Activated T-cell treated with anti-CD3 and anti-CD28 coated beads, Interleukin-2, amount 50 U/mL, for 1 hour (primary cell): Measurements from ENCODE around the gene SLC16A4.
"Not testable (repeated sequence)": the region's sequence is repeated elsewhere in the genome, so short reads cannot be mapped to it uniquely, and the experiment has no call there.

Source experiments
- DNase-seq: peaks from one replicate; pipeline ENCODE4 v3.0.0-alpha.2; 2020

Gene SLC16A4

DNA sequence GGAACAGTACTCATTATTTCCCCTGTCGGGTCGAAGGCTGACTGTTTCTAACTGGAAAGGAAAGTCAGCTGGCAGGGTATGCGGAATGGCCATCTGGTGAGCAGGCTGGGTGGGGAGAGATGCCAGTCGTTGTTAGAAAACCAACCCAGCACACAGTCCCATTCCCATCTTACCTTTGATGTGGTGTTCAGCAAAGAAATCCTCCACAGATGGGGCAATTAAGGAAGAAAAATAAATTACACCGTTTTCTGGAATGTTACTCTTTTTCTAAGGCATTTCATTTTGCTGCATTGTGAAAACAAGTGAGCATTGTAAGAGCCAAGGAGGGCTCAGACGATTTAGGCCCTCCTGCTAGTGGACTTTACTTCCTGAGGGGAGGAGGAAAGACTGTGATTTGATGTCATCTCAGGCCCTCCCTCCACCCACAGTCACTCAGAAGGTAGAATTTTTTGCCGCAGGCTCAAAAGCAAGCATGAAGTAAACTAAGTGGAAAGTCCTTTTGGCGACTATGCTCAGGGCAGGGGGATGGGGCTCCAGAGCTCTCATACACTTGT lies at the start of gene SLC16A4:
Gene SLC16A4, minus strand, starts transcription at position 335 of the 554 bp plus-strand sequence. CDS start 1,703 bp downstream, outside the sequence.
- no peak for DNase-seq

DNA sequence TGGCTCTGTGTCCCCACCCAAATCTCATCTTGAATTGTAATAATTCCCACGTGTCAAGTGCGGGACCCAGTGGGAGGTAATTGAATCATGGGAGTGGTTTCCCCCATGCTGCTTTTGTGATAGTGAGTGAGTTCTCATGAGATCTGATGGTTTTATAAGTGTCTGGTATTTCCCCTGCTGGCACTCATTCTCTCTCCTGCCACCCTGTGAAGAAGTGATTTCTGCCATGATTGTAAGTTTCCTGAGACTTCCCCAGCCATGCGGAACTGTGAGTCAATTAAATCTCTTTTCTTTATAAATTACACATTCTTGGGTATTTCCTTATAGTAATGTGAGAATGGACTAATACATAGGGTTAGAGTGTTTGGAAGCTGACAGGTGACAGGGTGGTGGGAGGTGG lies 49.0 kb upstream of the SLC16A4 start:
- not testable (repeated sequence) for DNase-seq

DNA sequence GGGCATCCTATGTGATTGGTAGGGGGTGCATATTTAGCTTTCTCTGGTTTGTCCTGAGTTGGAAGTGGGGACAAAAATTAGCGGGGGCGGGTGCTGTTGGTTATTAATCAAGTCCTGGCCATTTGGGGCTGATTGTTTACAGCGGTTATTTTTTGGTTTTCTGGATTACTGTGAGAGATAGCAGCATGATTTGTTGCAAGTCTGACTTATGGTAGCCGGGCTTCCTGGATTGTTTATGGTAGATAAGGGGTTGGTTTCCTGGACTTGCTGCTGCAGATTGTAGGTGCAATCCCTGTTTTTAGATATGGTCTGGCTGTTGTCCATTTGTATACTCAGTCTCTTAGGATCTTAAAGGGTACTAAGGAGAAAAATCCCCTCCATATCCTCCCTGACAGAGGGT lies 48.1 kb upstream of the SLC16A4 start:
- no peak for DNase-seq

DNA sequence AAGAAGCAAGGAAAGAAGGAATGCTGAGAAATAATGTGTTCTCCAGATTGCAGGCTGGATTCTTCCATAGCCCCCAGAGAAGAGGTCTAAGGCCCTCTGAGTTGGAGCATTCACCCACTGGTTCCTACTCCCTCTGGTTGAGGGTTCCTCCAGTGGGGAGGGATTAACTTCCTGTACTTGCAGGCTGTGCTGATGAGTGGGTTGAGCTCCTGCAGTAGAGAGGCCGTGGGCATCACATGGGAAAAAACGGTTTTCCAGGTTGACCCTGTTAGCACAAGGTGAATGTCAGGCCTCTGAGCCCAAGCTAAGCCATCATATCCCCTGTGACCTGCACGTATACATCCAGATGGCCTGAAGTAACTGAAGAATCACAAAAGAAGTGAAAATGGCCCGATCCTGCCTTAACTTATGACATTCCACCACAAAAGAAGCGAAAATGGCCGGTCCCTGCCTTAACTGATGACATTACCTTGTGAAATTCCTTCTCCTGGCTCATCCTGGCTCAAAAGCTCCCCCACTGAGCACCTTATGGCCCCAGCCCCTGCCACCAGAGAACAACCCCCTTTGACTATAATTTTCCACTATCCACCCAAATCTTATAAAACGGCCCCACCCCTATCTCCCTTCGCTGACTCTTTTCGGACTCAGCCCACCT lies 46.9 kb upstream of the SLC16A4 start:
- not testable (repeated sequence) for DNase-seq

DNA sequence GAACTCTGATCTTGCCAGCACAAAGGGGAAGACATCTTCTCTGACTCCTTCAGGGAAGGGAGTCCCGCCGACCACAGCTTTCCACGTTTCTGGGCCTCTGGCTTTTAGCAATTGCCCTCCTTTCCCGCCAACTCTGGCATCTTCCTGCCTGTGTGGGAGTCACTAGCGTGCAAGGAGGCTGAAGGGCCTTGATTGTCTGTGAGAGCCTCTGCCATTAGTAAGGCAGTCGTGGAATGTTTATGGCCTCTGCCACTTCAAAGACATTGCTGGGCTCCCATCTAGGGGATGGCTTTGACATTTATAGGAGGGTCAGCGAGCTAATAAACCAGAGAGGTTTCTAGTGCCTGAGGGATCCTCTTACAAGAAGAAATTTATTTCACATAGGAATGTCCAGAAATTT lies 45.8 kb upstream of the SLC16A4 start:
- no peak for DNase-seq

DNA sequence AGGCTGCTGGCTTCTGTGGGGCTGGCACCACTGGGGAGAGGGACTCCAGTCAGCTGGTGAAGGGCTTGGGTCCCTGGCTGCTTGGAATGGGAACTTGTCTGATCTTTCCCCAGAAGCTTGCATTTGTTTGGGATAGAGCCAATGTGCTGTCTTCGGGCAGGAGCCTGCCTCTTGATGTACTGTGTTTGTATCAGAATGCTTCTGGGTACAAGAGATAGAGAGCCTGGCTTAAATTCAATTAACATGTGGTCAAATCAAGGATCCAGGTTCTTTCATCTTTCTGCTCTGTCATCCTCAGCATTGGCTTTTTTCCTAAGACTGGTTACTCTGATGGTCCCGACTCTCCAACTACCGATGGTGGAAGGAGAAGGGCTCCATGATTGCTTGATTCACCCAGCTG lies 44.1 kb upstream of the SLC16A4 start:
- no peak for DNase-seq

DNA sequence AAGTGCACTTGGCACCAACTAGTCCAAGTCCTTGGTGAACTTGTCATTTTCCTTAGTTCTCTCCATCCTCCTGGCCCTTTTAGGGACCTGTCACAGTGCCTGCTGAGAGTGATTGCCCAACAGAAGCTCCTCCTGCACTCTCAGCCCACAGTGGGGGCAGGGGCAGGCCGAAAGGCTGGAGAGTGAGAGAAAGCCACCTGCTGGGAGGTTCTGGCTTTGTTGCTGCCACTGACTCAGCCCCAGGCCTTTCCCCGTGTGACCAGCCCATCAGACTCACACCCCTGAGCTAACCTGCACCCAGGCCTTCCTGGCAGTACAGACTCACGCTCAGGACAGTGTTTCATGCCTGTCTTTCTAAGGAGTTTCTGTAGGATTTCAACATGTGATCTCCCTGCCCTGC lies 43.0 kb upstream of the SLC16A4 start:
- no peak for DNase-seq

DNA sequence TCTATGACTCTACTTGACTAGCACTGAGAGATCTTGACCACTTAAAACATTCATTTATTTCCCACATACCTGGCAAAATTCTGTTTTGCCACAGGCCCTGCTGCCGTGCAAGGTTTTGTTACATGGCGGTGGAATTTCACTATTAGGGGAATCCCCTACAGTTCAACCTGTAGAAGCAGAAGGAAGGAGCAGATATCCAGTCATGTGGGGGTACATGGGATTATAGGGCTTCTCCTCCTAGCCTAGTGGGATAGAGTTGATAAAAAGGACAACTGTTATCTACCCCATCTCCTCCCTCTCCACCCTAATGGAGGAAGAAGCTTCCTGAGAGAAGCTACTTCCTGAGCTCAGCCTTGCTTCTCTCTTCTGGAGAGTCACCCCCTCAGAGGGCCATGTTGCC lies 42.4 kb upstream of the SLC16A4 start:
- no peak for DNase-seq

DNA sequence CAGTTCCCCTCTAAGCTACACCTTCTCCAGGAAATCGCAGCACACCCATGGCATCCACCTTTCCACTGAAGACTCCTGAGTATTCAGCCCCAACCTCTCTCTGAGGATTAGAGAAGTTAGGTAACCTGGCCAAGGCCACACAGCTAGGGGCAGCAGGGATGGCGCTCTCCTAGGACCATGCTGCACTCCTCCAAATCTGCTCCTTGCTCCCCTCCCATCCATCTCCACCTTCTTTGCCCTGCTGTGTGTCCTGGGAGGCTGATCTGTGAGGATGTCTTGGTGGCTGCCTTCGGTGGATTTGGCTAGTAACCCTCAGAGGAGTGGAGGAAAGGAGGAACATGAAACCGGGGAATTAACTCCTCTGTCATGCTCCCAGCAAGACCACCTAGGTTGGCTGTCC lies 40.1 kb upstream of the SLC16A4 start:
- DNase-seq, result no peak

DNA sequence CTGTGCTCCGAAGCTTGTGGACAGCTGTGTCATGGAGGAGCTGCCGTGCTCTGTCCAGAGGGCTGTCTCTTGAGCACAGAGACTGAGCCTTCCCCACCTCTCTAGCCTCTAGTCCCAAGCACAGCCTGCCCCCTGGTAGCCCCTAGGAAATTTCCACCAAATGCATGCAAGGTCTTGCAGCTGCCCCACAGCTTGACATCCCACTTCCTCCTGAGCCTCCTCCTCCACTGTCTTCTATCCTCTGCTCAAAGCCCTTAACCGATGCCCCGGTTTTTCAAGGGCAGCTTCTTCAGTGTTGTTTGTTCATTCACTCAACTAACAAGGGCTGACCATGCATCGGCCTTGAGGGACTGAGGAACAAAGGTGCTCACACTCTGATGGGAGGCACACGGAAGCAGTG lies 39.5 kb upstream of the SLC16A4 start:
- DNase-seq, result no peak

DNA sequence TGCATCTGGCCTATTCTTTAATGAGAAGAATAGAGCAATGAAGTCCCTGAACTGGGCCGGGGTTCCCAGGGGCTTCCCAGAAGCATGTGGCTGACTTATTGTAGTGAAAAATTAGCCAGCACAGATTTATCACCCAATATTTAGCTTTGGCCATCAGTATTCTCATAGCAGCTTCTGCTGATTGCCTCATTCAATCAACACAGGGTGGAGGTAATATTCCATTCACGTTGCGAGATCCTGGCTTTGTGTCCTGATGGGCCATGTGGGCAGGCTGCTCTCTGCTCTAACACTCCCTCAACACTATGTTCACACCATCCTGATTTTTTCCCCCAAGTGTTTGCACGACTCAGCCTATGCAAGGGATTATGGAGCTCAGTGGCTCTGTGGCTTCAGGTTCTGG lies 38.1 kb upstream of the SLC16A4 start:
- no peak for DNase-seq

DNA sequence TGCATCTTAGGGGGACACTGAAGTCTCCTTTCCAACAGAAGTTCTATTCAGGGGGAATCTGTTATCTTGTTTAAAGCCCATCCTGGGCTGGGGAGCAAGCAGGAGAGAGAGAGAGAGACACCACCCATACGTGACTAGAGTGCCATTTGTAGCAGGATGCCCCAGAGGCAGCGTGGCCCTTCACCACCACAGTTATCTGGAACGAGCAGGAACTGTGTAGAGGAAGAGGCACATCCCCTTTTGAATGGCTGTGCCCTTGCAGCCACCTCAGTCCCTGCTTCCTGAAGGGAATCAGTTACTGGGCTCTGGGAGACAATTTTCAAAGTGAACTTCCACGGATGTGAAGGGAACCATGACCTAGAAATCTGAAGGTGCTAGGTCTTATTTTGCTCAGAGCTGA lies 36.0 kb upstream of the SLC16A4 start:
- DNase-seq, result no peak

DNA sequence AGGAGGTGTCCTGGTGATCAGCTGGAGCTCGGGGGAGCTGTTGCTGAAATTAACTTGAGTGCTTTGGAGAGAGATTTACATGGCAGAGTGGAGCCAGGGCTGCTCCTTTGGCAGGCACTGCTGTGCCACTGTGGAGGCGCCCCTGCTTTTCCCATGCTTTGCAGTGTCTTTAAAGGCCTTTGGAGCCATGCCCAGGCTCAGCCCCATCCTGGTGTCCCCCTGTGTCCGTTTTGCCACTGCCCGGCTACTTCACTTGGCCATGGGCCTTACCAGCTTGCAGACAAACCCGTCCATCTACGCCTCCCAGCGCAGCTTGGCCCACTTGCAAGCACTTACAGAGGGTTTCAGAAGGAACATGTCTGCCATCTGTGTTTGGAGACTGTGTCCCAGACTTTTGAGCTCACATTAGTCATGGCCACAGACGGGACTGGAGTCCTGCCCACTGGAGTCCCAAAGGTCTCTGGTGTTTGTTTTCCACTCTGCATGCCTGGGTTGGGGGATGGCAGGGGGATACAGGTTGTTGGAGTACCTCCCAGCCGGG lies 34.9 kb upstream of the SLC16A4 start:
- no peak for DNase-seq

DNA sequence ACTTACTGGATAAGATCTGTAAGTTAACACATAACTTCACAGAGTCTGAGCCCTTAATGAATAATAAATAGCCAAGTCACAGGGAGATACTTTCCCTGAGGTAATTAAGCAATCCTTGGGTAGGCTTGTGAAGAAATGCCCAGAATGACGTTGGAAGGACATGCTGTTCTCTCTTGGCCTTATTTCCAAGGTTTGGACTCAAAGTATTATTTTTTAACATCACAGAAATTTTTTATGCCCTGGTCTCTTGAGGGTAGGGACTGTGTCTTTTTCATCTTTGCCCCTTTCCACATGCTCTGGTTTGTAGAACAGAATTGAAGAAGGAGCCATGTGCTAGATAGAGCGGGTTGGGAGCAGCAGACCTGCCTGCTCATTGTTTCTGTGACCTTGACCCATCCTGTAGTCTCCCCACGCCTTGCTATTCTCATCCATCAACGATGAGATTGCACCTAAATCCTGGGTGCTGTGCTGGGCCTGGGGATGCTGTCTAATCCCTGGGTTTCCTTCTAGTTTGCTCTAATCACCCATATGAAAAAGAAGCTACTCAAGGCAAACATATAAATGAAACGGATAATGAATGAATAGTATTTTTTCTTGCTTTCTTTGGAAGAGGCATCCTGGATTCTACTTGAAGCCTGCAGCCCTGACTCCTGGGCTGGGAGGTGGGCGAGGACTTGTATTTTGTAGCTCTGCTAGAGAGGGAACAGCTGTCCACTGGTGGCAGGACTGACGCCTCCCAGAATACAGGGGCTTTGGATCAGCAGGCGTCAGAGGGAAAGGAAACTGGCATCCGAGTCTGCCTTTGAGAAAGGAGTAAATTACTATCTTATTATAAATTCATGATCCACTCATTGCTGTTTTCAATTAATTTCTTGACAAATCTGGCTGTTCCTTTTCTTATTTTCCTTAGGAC lies 34.1 kb upstream of the SLC16A4 start:
- no peak for DNase-seq

DNA sequence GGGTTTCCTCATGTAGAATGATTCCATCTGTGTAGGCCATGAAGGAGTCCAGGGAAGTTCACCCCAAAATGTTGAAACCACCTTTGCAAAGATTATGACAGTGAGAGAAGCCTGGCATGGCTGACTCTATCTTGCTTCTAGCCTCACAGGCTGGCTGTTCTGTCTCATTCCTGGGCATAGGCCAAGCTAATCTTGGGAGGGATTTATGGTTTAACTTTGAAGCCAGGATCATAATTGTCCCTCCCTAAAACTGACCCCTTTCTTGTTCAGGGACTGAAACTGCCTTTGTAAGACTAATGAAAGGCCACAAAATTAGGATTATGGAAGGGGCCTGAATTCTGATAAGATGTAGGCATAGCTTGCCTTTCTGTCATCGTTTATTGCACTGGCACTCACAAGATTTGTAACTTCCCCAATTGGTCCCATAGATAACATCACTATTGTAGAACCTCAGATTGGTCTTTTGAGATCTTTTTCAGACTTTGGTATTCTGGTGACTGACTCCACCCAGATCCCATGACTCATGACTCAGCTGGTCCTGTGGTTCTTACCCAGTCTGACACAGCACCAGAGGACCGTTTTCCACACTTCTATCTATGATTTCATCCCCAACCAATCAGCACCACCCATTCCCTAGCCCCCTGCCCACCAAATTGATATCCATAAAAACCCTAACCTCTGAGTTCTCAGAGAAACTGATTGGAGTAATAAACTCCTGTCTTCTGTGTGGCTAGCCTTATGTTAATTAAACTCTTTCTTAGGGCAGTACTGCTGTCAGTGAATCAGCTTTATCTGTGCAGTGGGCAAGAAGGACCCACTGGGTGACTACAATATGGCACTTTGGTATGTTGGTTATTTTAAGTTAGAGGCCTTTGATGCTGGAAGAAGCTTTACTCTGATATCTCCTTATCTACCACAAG lies 30.3 kb upstream of the SLC16A4 start:
- no peak for DNase-seq

DNA sequence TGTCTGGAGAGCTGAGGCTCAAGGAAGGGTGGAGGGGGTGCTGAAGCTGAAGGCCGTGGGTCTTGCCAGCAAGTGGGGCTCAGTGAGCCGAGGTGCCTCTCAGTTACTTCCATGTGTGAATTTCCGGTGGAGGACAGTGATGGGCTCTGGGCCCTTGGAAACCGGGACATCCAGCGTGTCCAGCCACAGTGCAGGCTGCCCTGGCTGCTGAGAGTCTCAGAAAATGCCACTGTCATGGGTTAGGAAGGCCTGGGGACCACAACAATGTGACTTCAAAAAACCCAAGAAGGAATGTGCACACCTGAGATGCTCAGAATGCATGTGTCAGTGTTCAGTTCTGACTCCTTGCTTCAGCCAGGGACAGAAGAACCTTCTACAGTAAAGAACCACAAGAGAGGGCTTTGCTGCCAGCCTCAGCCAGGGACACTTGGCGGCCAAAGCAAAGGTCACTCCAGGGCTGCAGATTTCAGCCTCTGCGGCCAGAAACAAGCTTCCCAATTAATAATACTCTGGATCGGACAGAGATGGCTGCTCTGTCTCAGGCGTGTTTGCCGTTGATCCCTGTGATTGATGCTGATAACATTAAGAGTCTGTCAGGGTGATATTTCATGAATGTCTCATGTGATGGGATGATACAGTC lies 29.3 kb upstream of the SLC16A4 start:
- no peak for DNase-seq

DNA sequence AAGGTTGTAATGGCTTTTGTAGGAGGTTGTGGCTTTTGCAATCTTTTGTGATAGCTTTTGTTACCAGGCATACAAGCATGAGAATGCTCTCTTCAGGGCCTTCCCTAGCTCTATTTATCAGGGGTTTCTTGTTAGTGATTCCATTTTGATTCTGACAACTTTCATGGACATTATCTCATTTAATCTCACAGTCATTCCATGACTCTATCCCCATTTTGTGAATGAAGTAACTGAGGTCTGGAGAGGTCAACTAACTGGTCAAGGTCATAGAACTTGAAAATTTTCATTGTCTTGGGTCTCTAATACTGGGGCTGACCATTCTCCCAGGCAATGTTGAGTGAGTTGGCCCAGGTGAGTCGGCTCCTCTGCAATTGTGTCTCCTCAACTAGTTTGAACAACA lies 27.9 kb upstream of the SLC16A4 start:
- DNase-seq, result no peak

DNA sequence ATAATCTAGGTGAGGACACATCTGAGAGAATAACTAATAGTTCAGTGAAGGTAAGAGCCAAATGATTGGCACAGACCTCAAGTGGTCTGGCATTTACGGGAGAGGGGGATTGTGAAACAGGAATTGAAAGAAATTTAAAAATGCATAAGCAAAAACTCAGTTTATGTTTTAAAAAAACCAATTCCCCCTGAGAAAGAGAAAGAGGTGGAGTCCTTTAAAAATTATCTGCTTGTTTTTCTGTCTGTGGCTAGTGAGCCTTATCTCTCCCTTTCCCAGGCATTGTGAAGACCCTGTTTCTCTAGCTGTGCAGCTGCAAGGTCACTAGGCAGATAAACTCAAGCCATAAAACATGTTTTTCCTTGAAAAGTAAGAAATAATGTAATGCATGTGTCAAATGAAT lies 22.2 kb upstream of the SLC16A4 start:
- DNase-seq, result not testable (repeated sequence)

DNA sequence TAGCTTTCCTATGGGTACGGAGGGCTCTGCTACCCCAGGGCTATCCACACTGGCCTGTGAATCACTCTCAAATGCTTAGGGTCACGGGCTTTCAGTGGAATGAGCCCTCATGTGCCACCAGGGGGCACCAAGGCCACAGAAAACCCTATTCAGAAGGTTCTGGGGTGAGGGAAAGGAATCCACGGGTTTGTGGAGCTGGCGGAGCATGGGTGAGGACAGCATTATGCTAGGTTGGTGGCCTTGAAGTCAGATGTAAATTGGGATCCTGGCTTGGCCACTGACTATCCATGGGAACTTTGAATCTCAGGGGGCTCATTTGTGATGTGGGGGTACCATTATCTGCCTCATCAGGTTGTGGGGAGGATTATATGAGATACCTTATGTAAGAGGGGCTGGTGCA lies 21.8 kb upstream of the SLC16A4 start:
- peak; percentile 64 for DNase-seq

DNA sequence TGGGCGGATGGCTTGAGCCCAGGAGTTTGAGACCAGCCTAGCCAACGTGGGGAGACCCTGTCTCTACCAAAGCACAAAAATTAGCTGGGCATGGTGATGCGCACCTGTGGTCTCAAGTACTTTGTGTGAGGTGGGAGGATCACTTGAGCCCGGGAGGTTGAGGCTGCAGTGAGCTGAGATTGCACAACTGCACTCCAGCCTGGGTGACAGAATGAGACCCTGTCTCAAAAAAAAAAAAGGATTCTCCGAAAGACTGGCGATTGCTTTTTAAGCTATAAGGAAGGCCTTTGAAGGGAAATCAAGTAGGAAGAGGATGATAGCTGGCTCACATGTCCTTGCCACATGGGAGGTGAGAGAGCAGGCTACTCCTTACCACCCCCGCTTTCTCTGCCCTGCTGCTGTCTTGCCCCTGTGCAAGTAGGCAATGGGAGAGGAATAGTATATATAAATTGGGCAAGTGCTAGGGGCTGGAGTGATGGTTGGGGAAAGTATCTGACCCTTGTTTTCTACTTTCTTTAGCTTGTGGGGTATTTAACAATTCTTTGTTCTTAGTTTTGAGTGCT lies 20.4 kb upstream of the SLC16A4 start:
- no peak for DNase-seq

DNA sequence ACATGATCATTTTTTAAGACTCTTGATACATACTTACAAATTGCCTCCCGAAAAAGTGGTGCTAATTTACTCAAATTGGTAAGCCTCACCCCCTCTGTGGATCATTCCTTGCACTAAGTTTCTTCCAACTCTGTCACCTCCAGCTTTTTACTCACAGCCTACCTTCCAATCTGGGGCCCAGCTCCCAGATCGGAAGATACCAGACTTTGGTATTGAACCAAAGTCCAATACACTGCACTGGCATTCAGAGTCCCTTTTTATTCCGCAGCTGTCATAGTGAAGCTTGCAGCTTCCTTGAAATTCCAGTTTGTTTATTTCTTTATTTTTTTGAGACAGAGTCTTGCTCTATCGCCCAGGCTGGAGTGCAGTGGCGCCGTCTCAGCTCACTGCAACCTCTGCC lies 18.5 kb upstream of the SLC16A4 start:
- no peak for DNase-seq

DNA sequence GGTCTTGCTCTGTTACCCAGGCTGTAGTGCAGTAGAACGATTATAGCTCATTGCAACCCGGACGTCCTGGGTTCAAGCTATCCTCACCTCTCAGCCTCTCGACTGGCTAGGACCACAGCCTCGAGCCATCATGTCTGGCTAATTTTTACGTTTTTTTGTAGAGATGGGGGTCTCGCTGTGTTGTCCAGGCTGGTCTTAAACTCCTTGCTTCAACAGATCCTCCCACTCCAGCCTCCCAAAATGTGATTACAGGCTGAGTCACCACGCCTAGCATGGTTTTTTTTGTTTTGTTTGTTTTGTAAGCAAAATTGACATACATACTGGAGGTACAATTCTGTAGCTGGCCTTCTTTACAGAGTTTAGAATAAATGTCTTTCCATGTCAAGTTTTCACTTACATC lies 17.7 kb upstream of the SLC16A4 start:
- DNase-seq, result no peak
